Measurements from ENCODE around the gene COLQ.
"Not testable (repeated sequence)": the region's sequence is repeated elsewhere in the genome, so short reads cannot be mapped to it uniquely, and the experiment has no call there.

Gene COLQ

GRCh38 chr3:15486979-15487378 is 34.5 kb downstream of the COLQ start:
- no peak for DNase-seq

- no peak for DNase-seq
These were observed 35.5 kb downstream of the COLQ start for GRCh38 chr3:15486020-15486419.

GRCh38 chr3:15484551-15484950 is 37.0 kb downstream of the COLQ start:
- DNase-seq, result not testable (repeated sequence)

- no peak for DNase-seq
These were observed 41.9 kb downstream of the COLQ start for GRCh38 chr3:15479400-15480224.

- DNase-seq, result no peak
These were observed 42.9 kb downstream of the COLQ start for GRCh38 chr3:15478640-15478979.

- peak; percentile 15 for DNase-seq
These were observed 43.4 kb downstream of the COLQ start for GRCh38 chr3:15477951-15478639.

GRCh38 chr3:15476378-15476777 is 45.1 kb downstream of the COLQ start:
- no peak for DNase-seq

- DNase-seq, result no peak
These were observed 46.3 kb downstream of the COLQ start for GRCh38 chr3:15475161-15475560.

GRCh38 chr3:15471861-15472260 is 49.6 kb downstream of the COLQ start:
- no peak for DNase-seq

- no peak for DNase-seq
These were observed 50.7 kb downstream of the COLQ start for GRCh38 chr3:15470849-15471248.

GRCh38 chr3:15470261-15470660 is 51.2 kb downstream of the COLQ start:
- DNase-seq, result no peak

GRCh38 chr3:15467227-15468181 is 54.0 kb downstream of the COLQ start:
- DNase-seq, result no peak

- DNase-seq, result no peak
These were observed 55.5 kb downstream of the COLQ start for GRCh38 chr3:15465876-15466585.

GRCh38 chr3:15462451-15462850 is 59.1 kb downstream of the COLQ start:
- no peak for DNase-seq

- DNase-seq, result no peak
These were observed 60.5 kb downstream of the COLQ start for GRCh38 chr3:15460891-15461531.

- DNase-seq, result no peak
These were observed 63.2 kb downstream of the COLQ start for GRCh38 chr3:15458212-15458780.

- DNase-seq, result not testable (repeated sequence)
These were observed 64.6 kb downstream of the COLQ start for GRCh38 chr3:15456915-15457314.

- DNase-seq, result no peak
These were observed 65.2 kb downstream of the COLQ start for GRCh38 chr3:15456321-15456720.

GRCh38 chr3:15455756-15456155 is 65.8 kb downstream of the COLQ start:
- DNase-seq, result no peak

GRCh38 chr3:15454965-15455364 is 66.5 kb downstream of the COLQ start:
- DNase-seq, result no peak

- DNase-seq, result no peak
These were observed 67.4 kb downstream of the COLQ start for GRCh38 chr3:15453991-15454625.

Data from retina (tissue), 1 donor.